ENCODE results near the gene FUNDC1. TPM values are rescaled to one million over a fixed set of nuclear protein-coding genes. Genes with fewer than 3 reads are reported as not detected.

Gene FUNDC1
- total RNA-seq, 2 experiments from 2014 or later = 4.8 to 5.4 TPM

DNA sequence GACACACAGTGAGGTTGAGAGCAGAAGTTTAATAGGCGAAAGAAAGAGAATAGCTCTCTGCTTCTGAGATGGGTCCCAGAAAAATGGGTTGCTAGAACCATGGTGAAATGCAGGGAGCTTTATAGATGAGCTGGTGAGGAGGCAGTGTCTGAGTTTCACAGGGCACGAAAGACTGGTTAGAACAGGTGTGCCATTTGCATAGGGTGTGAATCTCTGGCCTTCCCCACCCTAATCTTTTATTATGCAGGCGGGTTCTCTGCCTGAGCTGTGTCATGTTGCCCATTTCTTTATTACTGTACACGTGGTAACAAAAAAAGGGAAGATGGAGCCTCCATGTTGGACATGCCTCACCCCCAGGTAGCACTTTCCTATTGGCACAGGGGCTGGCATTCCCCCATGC is 39.1 kb downstream of the FUNDC1 start:
- H3K9me3 Mint-ChIP-seq = no peaks in the 10 kb centered on the region
- no peak overlapping the region for H3K27ac Mint-ChIP-seq
- TF ChIP-seq, protein P1, sequence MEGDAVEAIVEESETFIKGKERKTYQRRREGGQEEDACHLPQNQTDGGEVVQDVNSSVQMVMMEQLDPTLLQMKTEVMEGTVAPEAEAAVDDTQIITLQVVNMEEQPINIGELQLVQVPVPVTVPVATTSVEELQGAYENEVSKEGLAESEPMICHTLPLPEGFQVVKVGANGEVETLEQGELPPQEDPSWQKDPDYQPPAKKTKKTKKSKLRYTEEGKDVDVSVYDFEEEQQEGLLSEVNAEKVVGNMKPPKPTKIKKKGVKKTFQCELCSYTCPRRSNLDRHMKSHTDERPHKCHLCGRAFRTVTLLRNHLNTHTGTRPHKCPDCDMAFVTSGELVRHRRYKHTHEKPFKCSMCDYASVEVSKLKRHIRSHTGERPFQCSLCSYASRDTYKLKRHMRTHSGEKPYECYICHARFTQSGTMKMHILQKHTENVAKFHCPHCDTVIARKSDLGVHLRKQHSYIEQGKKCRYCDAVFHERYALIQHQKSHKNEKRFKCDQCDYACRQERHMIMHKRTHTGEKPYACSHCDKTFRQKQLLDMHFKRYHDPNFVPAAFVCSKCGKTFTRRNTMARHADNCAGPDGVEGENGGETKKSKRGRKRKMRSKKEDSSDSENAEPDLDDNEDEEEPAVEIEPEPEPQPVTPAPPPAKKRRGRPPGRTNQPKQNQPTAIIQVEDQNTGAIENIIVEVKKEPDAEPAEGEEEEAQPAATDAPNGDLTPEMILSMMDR (IDR thresholded peaks at IDR 0.05) = no peak

DNA sequence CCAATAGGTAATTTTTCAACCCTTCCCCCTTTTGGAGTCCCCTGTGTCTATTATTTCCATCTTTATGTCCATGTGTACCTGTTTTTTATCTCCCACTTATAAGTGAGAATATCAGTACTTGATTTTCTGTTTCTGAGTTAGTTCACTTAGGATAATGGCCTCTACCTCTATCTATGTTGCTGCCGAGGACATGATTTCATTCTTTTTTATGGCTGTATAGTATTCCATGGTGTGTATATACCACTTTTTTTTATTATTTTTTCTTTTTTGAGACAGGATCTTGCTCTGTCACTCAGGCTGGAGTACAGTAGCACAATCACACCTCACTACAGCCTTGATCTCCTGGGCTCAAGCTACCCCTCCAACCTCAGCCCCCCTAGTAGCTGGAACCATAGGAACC is 47.6 kb downstream of the FUNDC1 start:
- Mint-ChIP-seq H3K27me3 (no peaks in the 10 kb centered on the region), H3K36me3 (ENCODE audit: low read depth) (no peaks in the 10 kb centered on the region), H3K27ac (no peak overlapping the region), H3K4me1 (ENCODE audit: low read depth) (no peaks in the 10 kb centered on the region), H3K4me3 (no peak overlapping the region), H3K9me3 (no peaks in the 10 kb centered on the region)
- Histone ChIP-seq H3K27ac (ENCODE audit: low read depth in 1 of 2, low read length in 2 of 2) (no peak overlapping the region), H3K4me3 (ENCODE audit: low read length) (no peak overlapping the region), H3K36me3 (ENCODE audit: insufficient read depth, low read length) (no peaks in the 10 kb centered on the region), H3K9me3 (ENCODE audit: control insufficient read depth in 1 of 2, insufficient read depth in 1 of 2, low read length in 2 of 2) (no peaks in the 10 kb centered on the region), H3K27me3 (ENCODE audit: control insufficient read depth in 1 of 2, insufficient read depth in 2 of 2, low read length in 2 of 2) (no peaks in the 10 kb centered on the region), H3K4me1 (ENCODE audit: insufficient read depth, low read length) (no peaks in the 10 kb centered on the region)
- DNase-seq (no peak), ATAC-seq (ENCODE audit: poor library complexity) (no peak)
- ChIA-PET CTCF (no interaction called here), POLR2A (no interaction called here)
- intact Hi-C loops (cut with DNase I, micrococcal nuclease) = no loop called here
- TF ChIP-seq, protein P1 (IDR thresholded peaks at IDR 0.05) = no peak

More for the DNA sequence above, 39.1 kb downstream of the FUNDC1 start:
- no peaks in the 10 kb centered on the region for H3K27me3 ChIP-seq (ENCODE audit: control insufficient read depth in 1 of 2, insufficient read depth in 2 of 2, low read length in 2 of 2)
- intact Hi-C loops (cut with DNase I, micrococcal nuclease) = no loop called here
- Mint-ChIP-seq H3K36me3 (ENCODE audit: low read depth) (no peaks in the 10 kb centered on the region), H3K4me1 (ENCODE audit: low read depth) (no peaks in the 10 kb centered on the region), H3K4me3 (no peak overlapping the region), H3K27me3 (no peaks in the 10 kb centered on the region)
- no peak overlapping the region for H3K27ac ChIP-seq (ENCODE audit: low read depth in 1 of 2, low read length in 2 of 2)
- ChIA-PET POLR2A (no interaction called here), CTCF (interaction anchor here (1.8 kb wide), 1 partner anchor 12 kb away, joined by 3 read pairs; no protein-coding TSS in a partner anchor)
- H3K36me3 ChIP-seq (ENCODE audit: insufficient read depth, low read length) = no peaks in the 10 kb centered on the region
- DNase-seq (no peak), ATAC-seq (ENCODE audit: poor library complexity) (no peak)
- H3K4me1 ChIP-seq (ENCODE audit: insufficient read depth, low read length) = no peaks in the 10 kb centered on the region
- no peaks in the 10 kb centered on the region for H3K9me3 ChIP-seq (ENCODE audit: control insufficient read depth in 1 of 2, insufficient read depth in 1 of 2, low read length in 2 of 2)
- H3K4me3 ChIP-seq (ENCODE audit: low read length) = no peak overlapping the region

DNA sequence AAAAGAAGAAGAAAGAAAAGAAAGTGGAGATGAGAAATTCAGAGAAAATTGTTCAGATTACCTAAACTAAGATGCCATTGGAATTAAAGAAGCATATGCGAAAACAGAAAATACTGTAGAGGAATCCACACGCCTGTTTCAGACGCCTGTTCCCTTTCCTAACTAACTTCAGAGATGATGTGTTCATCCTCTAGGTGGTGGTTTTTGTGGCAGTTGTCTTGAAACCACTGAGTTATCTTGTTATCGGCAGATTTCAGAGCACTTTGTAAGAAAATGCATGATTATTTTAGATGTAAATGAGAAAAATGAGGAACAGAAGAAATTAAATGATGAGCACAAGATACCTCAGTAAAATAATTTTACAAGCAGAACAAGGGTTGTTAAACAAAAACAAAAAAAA is 48.3 kb downstream of the FUNDC1 start:
- ChIA-PET POLR2A (no interaction called here), CTCF (no interaction called here)
- no peak overlapping the region for H3K27ac ChIP-seq (ENCODE audit: low read depth in 1 of 2, low read length in 2 of 2)
- Mint-ChIP-seq H3K4me3 (no peak overlapping the region), H3K27me3 (no peaks in the 10 kb centered on the region), H3K4me1 (ENCODE audit: low read depth) (no peaks in the 10 kb centered on the region), H3K27ac (no peak overlapping the region), H3K36me3 (ENCODE audit: low read depth) (no peaks in the 10 kb centered on the region), H3K9me3 (no peaks in the 10 kb centered on the region)
- no peaks in the 10 kb centered on the region for H3K4me1 ChIP-seq (ENCODE audit: insufficient read depth, low read length)
- no peak overlapping the region for H3K4me3 ChIP-seq (ENCODE audit: low read length)
- DNase-seq (no peak), ATAC-seq (ENCODE audit: poor library complexity) (no peak)
- no peaks in the 10 kb centered on the region for H3K36me3 ChIP-seq (ENCODE audit: insufficient read depth, low read length)
- intact Hi-C loops (cut with DNase I, micrococcal nuclease) = no loop called here
- TF ChIP-seq, protein P1 (IDR thresholded peaks at IDR 0.05) = no peak
- H3K9me3 ChIP-seq (ENCODE audit: control insufficient read depth in 1 of 2, insufficient read depth in 1 of 2, low read length in 2 of 2) = no peaks in the 10 kb centered on the region
- no peaks in the 10 kb centered on the region for H3K27me3 ChIP-seq (ENCODE audit: control insufficient read depth in 1 of 2, insufficient read depth in 2 of 2, low read length in 2 of 2)
